ENCODE measurements around the gene CDIPT.

The CDIPT gene

GRCh38 chr16:29809031-29809747 is 53.8 kb downstream of the CDIPT start:
- FAIRE-seq = no peak

All from A204.1 (cell line).